Fibroblast of mammary gland (primary cell): ENCODE results near the gene COL27A1.
"Not testable (repeated sequence)": the region's sequence is repeated elsewhere in the genome, so short reads cannot be mapped to it uniquely, and the experiment has no call there.

ENCODE experiments used
- DNase-seq: peaks from one replicate; pipeline ENCODE4 v3.0.0-alpha.2; 2010; ENCODE audit warnings: low read depth
- H3K4me3 ChIP-seq: 2 replicates; pipeline ENCODE4 v1.5.1; 2011; ENCODE audit warnings: low read depth, mild to moderate bottlenecking, low read length, moderate library complexity; ENCODE audit not compliant: control insufficient read depth
- CTCF ChIP-seq: conservative IDR thresholded peaks from 2 replicates; pipeline ENCODE4 v1.5.1; 2011; ENCODE audit warnings: low read depth, low read length, inconsistent platforms; ENCODE audit not compliant: control insufficient read depth, insufficient read depth

Gene COL27A1

GRCh38 chr9:114324492-114324891, 169.2 kb downstream of the COL27A1 start:
- no peak for DNase-seq
- no peak overlapping the region for H3K4me3 ChIP-seq
- TF ChIP-seq CTCF: no peak

GRCh38 chr9:114324965-114325364, 169.6 kb downstream of the COL27A1 start:
- not testable (repeated sequence) for H3K4me3 ChIP-seq, DNase-seq

- not testable (repeated sequence) for H3K4me3 ChIP-seq, DNase-seq
Measured at GRCh38 chr9:114325684-114326254, 170.4 kb downstream of the COL27A1 start.

- no peak for TF ChIP-seq CTCF
- no peak overlapping the region for H3K4me3 ChIP-seq
- no peak for DNase-seq
Measured at GRCh38 chr9:114327749-114328148, 172.4 kb downstream of the COL27A1 start.

GRCh38 chr9:114328357-114328820, 173.1 kb downstream of the COL27A1 start:
- H3K4me3 ChIP-seq, DNase-seq: not testable (repeated sequence)

- not testable (repeated sequence) for DNase-seq, H3K4me3 ChIP-seq
Measured at GRCh38 chr9:114328937-114329624, 173.7 kb downstream of the COL27A1 start.

GRCh38 chr9:114329625-114330022, 174.3 kb downstream of the COL27A1 start, which contains the start of gene ORM2:
ORM2 (plus strand) TSS chr9:114329869; CDS start chr9:114329905, 36 bp downstream.
- not testable (repeated sequence) for H3K4me3 ChIP-seq, DNase-seq

GRCh38 chr9:114330636-114331035, 175.3 kb downstream of the COL27A1 start:
- H3K4me3 ChIP-seq: no peak overlapping the region
- DNase-seq: no peak

GRCh38 chr9:114331229-114332195, 176.2 kb downstream of the COL27A1 start:
- DNase-seq, H3K4me3 ChIP-seq: not testable (repeated sequence)

More at GRCh38 chr9:114330636-114331035, 175.3 kb downstream of the COL27A1 start:
- no peak for TF ChIP-seq CTCF

GRCh38 chr9:114332474-114333040, 177.2 kb downstream of the COL27A1 start:
- DNase-seq, H3K4me3 ChIP-seq: not testable (repeated sequence)

- not testable (repeated sequence) for DNase-seq, H3K4me3 ChIP-seq
Measured at GRCh38 chr9:114333718-114334117, 178.4 kb downstream of the COL27A1 start.
